Naive B cell (primary cell): ENCODE measurements around the gene PITPNB. TPM values are rescaled to one million over a fixed set of nuclear protein-coding genes. Genes with fewer than 3 reads are reported as not detected.

ENCODE experiments used
- ATAC-seq, 2 donors: fragments of 150-1000 bp; cut with Tn5 transposase; 2 replicates each; pipeline ENCODE4 v1.10.0; 2021; ENCODE audit warnings: low read depth in 2 of 2, mild to moderate bottlenecking in 2 of 2, moderate library complexity in 2 of 2
- DNase-seq: peaks from one replicate; pipeline ENCODE4 v3.0.0; 2022
- H3K27ac Mint-ChIP-seq, 6 donors: one replicate each; pipeline ENCODE4 v1.8.0; 2020 to 2022; ENCODE audit warnings: mild to moderate bottlenecking in 6 of 6, mixed read lengths in 6 of 6, moderate library complexity in 5 of 6, inconsistent platforms in 2 of 6
- H3K27me3 Mint-ChIP-seq, 3 donors: one replicate each; pipeline ENCODE4 v1.8.0; 2021 to 2022; ENCODE audit warnings: mixed read lengths in 3 of 3, mild to moderate bottlenecking in 1 of 3
- H3K36me3 Mint-ChIP-seq, 2 donors: one replicate each; pipeline ENCODE4 v1.8.0; 2020 to 2022; ENCODE audit warnings: mixed read lengths in 2 of 2, inconsistent platforms in 1 of 2, mild to moderate bottlenecking in 1 of 2
- H3K4me1 Mint-ChIP-seq, 3 donors: one replicate each; pipeline ENCODE4 v1.8.0; 2020 to 2022; ENCODE audit warnings: mixed read lengths in 3 of 3, inconsistent platforms in 1 of 3, mild to moderate bottlenecking in 1 of 3, moderate library complexity in 1 of 3
- H3K4me3 Mint-ChIP-seq, 8 donors: one replicate each; pipeline ENCODE4 v1.8.0; 2020 to 2022; ENCODE audit warnings: mild to moderate bottlenecking in 8 of 8, mixed read lengths in 8 of 8, moderate library complexity in 8 of 8, inconsistent platforms in 2 of 8
- H3K9me3 Mint-ChIP-seq, 7 donors: one replicate each; pipeline ENCODE4 v1.8.0; 2020 to 2022; ENCODE audit warnings: mixed read lengths in 7 of 7, mild to moderate bottlenecking in 5 of 7, inconsistent platforms in 2 of 7, moderate library complexity in 1 of 7
- polyA plus RNA-seq, 6 donors: library from polyadenylated mRNA; unstranded; fragments of 300-500 nt; fragmentation: Illumina TruSeq; gene quantifications; one replicate each; pipeline ENCODE4 v1.2.3, GENCODE V29; 2021; ENCODE audit warnings: low read depth in 6 of 6

Gene PITPNB
- polyA plus RNA-seq, 6 donors from 2014 or later: 55.7 to 77.5 (median 67.3) TPM

DNA sequence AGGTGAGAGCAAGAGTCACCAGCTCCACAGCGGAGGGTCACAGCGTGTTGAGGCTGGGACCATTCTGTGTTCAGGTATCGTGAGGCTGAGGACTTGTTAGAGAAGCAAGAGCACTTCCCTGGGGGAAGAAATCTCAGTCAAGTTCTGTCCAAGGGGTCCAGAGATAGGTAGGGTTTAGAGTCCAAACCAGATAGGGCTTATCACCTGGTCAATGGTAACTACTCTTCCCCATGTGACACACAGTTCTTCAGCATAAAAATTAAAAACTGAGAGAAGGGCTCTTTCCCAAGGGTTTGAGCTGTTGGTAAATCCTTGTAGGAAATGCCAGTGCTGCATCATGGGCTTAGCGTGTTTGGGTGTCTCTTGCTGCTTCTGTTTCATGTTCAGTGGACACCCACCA lies 62.7 kb downstream of the PITPNB start:
- no peak for ATAC-seq
- H3K4me3 Mint-ChIP-seq: no peak overlapping the region
- H3K4me1 Mint-ChIP-seq: no peaks in the 10 kb centered on the region

GRCh38 chr22:27853424-27853823 lies 65.6 kb downstream of the PITPNB start:
- H3K4me1 Mint-ChIP-seq: peaks cover 0 to 3% (median 0%) of the 10 kb centered on the region in 3 donors
- H3K27me3 Mint-ChIP-seq: no peaks in the 10 kb centered on the region
- no peak overlapping the region for H3K27ac Mint-ChIP-seq
- DNase-seq (no peak), ATAC-seq (no peak)
- peaks cover 41 to 65% of the 10 kb centered on the region in 2 donors for H3K36me3 Mint-ChIP-seq
- H3K4me3 Mint-ChIP-seq: no peak overlapping the region
- no peaks in the 10 kb centered on the region for H3K9me3 Mint-ChIP-seq

More for the DNA sequence above, 62.7 kb downstream of the PITPNB start:
- no peak for DNase-seq
- H3K9me3 Mint-ChIP-seq: no peaks in the 10 kb centered on the region
- peak overlapping the region in 3 of 6 donors; percentile 37 to 65 (median 47) for H3K27ac Mint-ChIP-seq
- H3K27me3 Mint-ChIP-seq: no peaks in the 10 kb centered on the region
- H3K36me3 Mint-ChIP-seq: peaks cover 41 to 55% of the 10 kb centered on the region in 2 donors

DNA sequence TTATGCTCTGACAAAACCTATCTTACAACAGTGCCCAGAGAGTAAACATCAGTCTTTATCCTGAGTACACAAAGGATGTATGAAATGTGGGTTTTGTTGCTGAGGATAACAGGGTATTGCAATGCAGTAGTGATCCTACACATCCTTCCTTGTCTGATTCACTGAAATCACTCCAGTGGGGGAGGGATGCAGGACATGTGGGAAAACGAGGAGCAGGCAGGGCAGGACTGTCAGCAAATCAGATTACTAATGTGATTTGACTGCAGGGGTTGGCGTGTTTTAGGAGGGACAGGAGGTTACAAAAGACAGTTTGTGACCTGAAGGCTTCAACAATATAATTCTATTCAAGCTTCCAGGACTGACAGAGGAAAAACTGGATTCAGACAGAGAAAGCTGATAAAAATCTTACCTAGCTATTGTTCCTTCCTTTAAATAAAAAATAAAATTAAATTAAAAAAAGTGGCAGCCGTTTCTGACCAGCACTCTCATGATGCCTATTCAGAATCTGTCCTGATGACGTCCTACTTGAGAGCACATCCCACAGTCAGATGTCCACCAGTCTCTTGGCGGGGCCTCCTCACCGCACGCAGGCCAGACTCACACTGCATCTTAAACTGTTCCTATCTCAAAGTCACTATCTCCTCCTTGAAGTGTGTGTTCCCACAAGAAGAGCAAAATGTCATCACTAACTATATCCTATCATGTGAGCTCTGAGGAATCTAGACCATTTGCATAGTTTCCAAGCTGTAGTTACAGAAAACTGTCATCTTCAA lies 66.9 kb downstream of the PITPNB start:
- no peak overlapping the region for H3K27ac Mint-ChIP-seq
- H3K4me3 Mint-ChIP-seq: no peak overlapping the region
- H3K36me3 Mint-ChIP-seq: peaks cover 38 to 53% of the 10 kb centered on the region in 2 donors
- H3K27me3 Mint-ChIP-seq: no peaks in the 10 kb centered on the region
- DNase-seq (no peak), ATAC-seq (no peak)
- no peaks in the 10 kb centered on the region for H3K9me3 Mint-ChIP-seq
- peaks cover 0 to 3% (median 0%) of the 10 kb centered on the region in 3 donors for H3K4me1 Mint-ChIP-seq

DNA sequence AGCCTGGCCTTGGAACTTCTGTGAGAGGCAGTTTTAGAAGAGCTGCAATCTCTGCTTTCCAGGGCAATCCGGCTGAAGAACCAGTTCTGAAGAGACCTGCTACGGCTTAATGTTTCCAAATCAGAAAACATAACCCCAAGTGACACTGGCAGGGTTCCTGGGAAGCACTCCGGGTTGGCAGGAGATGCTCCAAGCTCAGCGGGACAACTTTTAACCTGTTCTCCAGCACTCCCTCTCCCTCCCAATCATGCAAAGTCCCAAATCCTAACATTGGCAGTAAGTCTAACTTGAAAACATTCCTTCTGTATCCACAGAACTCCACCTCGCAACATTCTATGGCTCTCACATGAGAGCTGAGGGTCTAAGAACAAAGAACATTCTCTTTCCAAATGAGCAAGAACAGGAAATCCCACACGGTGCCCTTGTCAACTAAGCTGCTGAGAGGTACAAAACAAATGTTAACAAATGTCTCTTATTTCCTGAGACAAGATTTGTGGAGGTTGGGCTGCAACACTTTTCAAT lies 69.0 kb downstream of the PITPNB start:
- Mint-ChIP-seq H3K4me3 (no peak overlapping the region), H3K27me3 (no peaks in the 10 kb centered on the region), H3K36me3 (peaks cover 32 to 45% of the 10 kb centered on the region in 2 donors), H3K4me1 (peaks cover 0 to 3% (median 0%) of the 10 kb centered on the region in 3 donors), H3K9me3 (no peaks in the 10 kb centered on the region), H3K27ac (peak overlapping the region in 2 of 6 donors; percentile 34 to 47)
- DNase-seq (no peak), ATAC-seq (no peak)

GRCh38 chr22:27848005-27848404 lies 71.1 kb downstream of the PITPNB start:
- DNase-seq: no peak
- Mint-ChIP-seq H3K4me3 (no peak overlapping the region), H3K4me1 (peaks cover 0 to 3% (median 0%) of the 10 kb centered on the region in 3 donors), H3K27me3 (no peaks in the 10 kb centered on the region), H3K36me3 (peaks cover 22 to 35% of the 10 kb centered on the region in 2 donors), H3K27ac (no peak overlapping the region), H3K9me3 (no peaks in the 10 kb centered on the region)
- ATAC-seq: no peak

DNA sequence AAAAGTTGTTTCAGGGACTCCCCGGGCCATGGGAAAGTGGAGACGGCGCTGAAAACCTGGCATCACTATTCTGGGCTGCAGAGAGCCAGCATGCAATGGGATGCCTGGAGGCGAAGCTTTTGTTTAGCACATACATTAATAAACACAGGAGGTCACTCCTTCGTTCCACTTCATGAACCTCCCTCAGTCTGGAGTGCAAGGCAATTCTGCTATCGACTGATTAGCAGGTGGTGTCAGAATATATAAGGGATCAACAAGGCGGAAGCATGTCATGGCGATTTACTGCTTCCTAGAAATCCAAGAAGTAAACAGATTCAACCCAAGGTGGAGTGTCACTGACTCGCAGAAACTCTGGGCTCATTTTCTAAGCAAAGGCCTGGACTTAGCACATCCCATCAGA lies 72.1 kb downstream of the PITPNB start:
- H3K27ac Mint-ChIP-seq: no peak overlapping the region
- H3K4me1 Mint-ChIP-seq: peaks cover 0 to 3% (median 0%) of the 10 kb centered on the region in 3 donors
- H3K27me3 Mint-ChIP-seq: no peaks in the 10 kb centered on the region
- ATAC-seq (no peak), DNase-seq (no peak)
- H3K4me3 Mint-ChIP-seq: no peak overlapping the region
- H3K9me3 Mint-ChIP-seq: no peaks in the 10 kb centered on the region
- H3K36me3 Mint-ChIP-seq: peaks cover 19 to 28% of the 10 kb centered on the region in 2 donors

GRCh38 chr22:27846248-27846757 lies 72.8 kb downstream of the PITPNB start:
- Mint-ChIP-seq H3K27me3 (no peaks in the 10 kb centered on the region), H3K9me3 (no peaks in the 10 kb centered on the region), H3K36me3 (peaks cover 20 to 29% of the 10 kb centered on the region in 2 donors), H3K4me3 (no peak overlapping the region), H3K27ac (no peak overlapping the region), H3K4me1 (peaks cover 0 to 3% (median 0%) of the 10 kb centered on the region in 3 donors)
- ATAC-seq: no peak
- DNase-seq: no peak

GRCh38 chr22:27845644-27846043 lies 73.4 kb downstream of the PITPNB start:
- Mint-ChIP-seq H3K36me3 (peaks cover 14 to 29% of the 10 kb centered on the region in 2 donors), H3K27ac (peak overlapping the region in 1 of 6 donors; percentile 79)

DNA sequence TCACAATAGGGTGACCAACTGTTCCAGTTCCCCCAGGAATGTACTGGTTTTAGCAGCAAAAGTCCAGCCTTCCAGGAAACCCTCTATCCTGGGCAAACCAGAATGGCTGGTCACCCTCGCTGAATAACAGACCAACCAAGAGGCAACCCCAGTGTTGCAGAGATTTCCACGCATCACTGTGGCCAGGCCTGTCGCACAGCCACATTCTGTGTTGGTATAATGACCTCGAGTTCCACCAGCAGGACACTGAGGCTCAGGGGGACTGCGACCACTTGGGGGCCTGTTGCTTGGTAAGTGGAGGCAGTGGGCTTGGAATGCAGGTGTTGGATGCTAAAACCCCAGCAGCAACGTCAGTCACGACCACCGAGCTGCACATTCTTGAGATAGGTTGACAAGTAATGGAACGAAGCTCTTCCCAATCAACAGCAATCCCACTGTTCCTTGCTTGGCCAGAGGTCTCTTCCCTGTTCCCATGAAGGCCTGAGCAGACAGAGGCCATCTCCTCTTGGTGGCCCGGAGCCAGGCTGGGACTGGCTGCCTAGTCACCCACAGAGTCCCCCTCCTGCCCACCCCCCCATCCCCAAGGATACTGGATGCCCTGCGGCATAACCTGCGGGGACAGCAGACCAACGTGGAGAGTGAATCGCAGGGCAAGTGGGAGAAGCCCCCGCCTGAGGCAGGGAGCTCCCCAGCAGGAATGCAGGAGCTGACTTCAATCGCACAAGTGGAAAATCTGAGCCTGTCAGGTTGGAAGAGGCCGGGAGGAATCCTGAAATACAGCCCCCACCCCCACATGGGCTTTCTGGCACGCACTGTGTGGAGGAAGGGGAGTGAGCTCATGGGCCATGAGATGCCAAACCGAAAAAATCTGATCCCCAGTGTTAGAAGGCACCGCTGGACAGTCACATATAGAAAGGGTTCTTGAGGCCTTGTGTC lies 74.1 kb downstream of the PITPNB start:
- no peak for ATAC-seq
- Mint-ChIP-seq H3K36me3 (peaks cover 10 to 27% of the 10 kb centered on the region in 2 donors), H3K27ac (peak overlapping the region in 1 of 6 donors; percentile 79), H3K27me3 (no peaks in the 10 kb centered on the region), H3K4me3 (no peak overlapping the region), H3K9me3 (no peaks in the 10 kb centered on the region), H3K4me1 (peaks cover 0 to 3% (median 0%) of the 10 kb centered on the region in 3 donors)
- DNase-seq: no peak

More at GRCh38 chr22:27845644-27846043, 73.4 kb downstream of the PITPNB start:
- no peaks in the 10 kb centered on the region for H3K9me3 Mint-ChIP-seq
- H3K27me3 Mint-ChIP-seq: no peaks in the 10 kb centered on the region
- H3K4me3 Mint-ChIP-seq: no peak overlapping the region
- no peak for ATAC-seq
- peaks cover 0 to 3% (median 0%) of the 10 kb centered on the region in 3 donors for H3K4me1 Mint-ChIP-seq
- no peak for DNase-seq

- Mint-ChIP-seq H3K4me1 (peaks cover 0 to 3% (median 0%) of the 10 kb centered on the region in 3 donors), H3K4me3 (no peak overlapping the region), H3K27me3 (no peaks in the 10 kb centered on the region), H3K36me3 (peaks cover 10 to 20% of the 10 kb centered on the region in 2 donors), H3K27ac (no peak overlapping the region), H3K9me3 (no peaks in the 10 kb centered on the region)
- no peak for DNase-seq
- ATAC-seq: no peak
Measured at GRCh38 chr22:27844256-27844655, 74.8 kb downstream of the PITPNB start.

DNA sequence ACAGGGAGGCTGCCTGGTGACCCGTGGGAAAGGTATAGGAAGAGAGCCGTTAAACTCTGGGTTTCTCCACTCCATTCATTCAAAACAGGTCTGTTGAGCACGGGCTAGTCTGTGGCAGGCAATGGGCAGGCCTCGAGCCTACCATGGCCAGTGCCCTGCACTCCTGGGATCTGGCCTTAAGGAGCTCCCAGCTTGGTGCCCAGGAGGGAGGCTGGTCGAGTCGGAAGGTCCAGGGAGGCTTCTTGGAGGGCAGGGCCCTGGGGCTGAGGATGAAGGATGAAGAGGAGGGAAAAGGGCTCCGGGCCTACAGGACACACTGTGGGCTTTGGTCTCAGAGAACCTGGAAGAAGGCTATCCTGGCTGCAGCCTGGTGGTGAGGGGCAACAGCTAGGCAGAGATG lies 75.6 kb downstream of the PITPNB start:
- H3K9me3 Mint-ChIP-seq: peaks cover 0 to 6% (median 2%) of the 10 kb centered on the region in 7 donors
- DNase-seq: no peak
- no peak overlapping the region for H3K27ac Mint-ChIP-seq
- ATAC-seq: no peak
- no peak overlapping the region for H3K4me3 Mint-ChIP-seq
- no peaks in the 10 kb centered on the region for H3K27me3 Mint-ChIP-seq
- H3K36me3 Mint-ChIP-seq: peaks cover 10 to 12% of the 10 kb centered on the region in 2 donors
- no peaks in the 10 kb centered on the region for H3K4me1 Mint-ChIP-seq

DNA sequence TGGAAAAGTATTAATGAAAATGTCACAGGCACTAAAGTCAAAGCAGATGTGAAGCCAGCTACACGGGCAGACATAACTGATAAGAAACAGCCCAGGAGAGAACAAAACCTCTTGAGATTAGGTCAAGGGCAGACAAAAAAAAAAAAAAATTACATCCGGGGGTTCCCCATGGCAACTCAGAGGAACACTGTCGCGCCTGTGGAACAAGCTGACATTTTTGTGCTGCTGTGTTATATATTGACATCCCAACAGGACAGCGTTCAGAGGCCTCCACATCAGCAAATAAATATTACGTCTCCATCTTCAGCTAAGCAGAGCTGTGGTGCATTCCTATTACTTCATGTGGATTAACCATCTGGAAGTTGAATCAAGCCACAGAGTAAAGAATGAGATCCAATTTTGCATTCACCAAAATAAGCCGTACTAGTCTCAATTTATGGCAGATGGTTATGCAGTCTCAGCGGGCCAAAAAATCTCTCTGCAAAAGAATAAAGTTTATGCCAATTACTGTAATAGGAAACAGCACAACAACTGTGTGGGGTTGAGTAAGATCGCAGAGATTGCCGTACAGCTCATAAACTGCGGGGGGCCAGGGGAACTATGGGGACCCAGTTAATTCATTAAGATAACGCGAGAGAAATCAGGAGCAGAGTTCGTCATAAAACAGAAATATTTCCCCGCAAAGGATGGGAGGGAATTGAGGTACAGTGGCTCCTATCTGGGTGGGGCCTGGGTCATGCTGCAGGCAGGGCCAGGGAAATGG lies 76.2 kb downstream of the PITPNB start:
- DNase-seq (no peak), ATAC-seq (no peak)
- H3K4me3 Mint-ChIP-seq: no peak overlapping the region
- no peak overlapping the region for H3K27ac Mint-ChIP-seq
- no peaks in the 10 kb centered on the region for H3K4me1 Mint-ChIP-seq
- H3K36me3 Mint-ChIP-seq: peaks cover 10 to 13% of the 10 kb centered on the region in 2 donors
- H3K27me3 Mint-ChIP-seq: no peaks in the 10 kb centered on the region
- H3K9me3 Mint-ChIP-seq: peaks cover 0 to 12% (median 3%) of the 10 kb centered on the region in 7 donors
